ENCODE data around the gene WNT8A.

The WNT8A gene

DNA sequence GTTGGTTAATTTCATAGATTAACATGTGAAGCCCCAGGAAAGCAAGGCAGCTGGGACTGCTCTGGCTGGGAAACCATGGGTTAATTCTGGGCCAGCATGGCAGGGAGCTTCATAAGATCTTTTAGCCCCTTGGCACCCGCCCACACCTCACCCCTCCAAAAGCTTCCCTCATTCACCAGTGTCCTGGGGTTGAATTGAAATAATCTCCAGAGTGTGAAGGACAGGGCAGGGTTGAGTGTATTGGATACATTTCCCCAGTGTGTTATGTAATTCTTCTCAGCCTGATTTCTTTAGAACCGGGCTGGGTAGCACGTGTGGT is 19.4 kb downstream of the WNT8A start:
- no peak for TF ChIP-seq PPARA (CRISPR knock-in tag; IDR thresholded peaks at IDR 0.05; ENCODE audit: borderline replicate concordance)
- no peak for TF ChIP-seq ARNTL (CRISPR knock-in tag; IDR thresholded peaks at IDR 0.05; ENCODE audit: borderline replicate concordance, low read depth)
- no peak for TF ChIP-seq ZNF565 (CRISPR knock-in tag; conservative IDR thresholded peaks at IDR 0.05; ENCODE audit: low read depth)
- TF ChIP-seq BACH2 (CRISPR knock-in tag; IDR thresholded peaks at IDR 0.05; ENCODE audit: borderline replicate concordance): no peak
- no peak for ATAC-seq

DNA sequence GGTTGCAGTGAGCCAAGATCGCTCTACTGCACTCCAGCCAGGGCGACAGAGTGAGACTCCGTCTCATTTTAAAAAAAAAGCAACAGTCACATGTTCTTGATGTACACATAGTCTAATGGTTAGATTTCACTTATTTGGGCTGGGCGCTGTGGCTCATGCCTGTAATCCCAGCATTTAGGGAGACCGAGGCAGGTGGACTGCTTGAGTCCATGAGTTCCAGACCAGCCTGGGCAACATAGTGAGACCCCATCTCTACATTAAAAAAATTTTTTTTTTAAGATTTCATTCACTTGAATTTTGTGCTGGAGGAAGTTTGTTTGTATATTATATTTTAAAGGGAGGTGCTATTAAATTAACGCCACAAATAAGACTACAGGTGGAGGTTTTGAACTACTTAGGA is 21.9 kb downstream of the WNT8A start:
- no peak for ATAC-seq

DNA sequence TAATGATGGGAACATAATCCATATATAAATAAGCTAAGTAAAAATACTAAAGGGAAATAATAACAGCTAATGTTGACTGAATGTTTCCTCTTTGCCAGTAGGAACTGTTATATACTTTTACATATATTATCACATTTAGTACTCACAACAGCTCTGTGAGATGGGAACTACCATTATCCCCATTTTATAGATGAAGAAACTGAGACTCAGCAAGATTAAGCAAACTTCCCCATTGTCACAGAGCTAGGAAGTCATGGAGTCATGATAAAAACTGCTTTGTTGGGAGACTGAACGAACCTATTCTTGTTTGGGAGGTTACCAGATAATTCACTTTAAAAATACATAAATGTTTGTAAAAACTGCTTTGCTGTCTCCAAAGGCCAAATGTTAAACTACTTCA is 23.4 kb downstream of the WNT8A start:
- ATAC-seq: no peak
- no peak for TF ChIP-seq PPARA (CRISPR knock-in tag; IDR thresholded peaks at IDR 0.05; ENCODE audit: borderline replicate concordance)
- no peak for TF ChIP-seq RARB (CRISPR knock-in tag; IDR thresholded peaks at IDR 0.05)
- no peak for TF ChIP-seq SNAI2 (CRISPR knock-in tag; IDR thresholded peaks at IDR 0.05)
- TF ChIP-seq ESRRG (CRISPR knock-in tag; IDR thresholded peaks at IDR 0.05): no peak
- no peak for TF ChIP-seq ISL1 (CRISPR knock-in tag; IDR thresholded peaks at IDR 0.05)
- TF ChIP-seq, protein P1, sequence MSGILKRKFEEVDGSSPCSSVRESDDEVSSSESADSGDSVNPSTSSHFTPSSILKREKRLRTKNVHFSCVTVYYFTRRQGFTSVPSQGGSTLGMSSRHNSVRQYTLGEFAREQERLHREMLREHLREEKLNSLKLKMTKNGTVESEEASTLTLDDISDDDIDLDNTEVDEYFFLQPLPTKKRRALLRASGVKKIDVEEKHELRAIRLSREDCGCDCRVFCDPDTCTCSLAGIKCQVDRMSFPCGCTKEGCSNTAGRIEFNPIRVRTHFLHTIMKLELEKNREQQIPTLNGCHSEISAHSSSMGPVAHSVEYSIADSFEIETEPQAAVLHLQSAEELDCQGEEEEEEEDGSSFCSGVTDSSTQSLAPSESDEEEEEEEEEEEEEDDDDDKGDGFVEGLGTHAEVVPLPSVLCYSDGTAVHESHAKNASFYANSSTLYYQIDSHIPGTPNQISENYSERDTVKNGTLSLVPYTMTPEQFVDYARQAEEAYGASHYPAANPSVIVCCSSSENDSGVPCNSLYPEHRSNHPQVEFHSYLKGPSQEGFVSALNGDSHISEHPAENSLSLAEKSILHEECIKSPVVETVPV (CRISPR knock-in tag; IDR thresholded peaks at IDR 0.05): no peak
- no peak for TF ChIP-seq TOX (CRISPR knock-in tag; IDR thresholded peaks at IDR 0.05; ENCODE audit: borderline replicate concordance)
- no peak for TF ChIP-seq ZC3H10 (CRISPR knock-in tag; IDR thresholded peaks at IDR 0.05)
- TF ChIP-seq, protein P2, sequence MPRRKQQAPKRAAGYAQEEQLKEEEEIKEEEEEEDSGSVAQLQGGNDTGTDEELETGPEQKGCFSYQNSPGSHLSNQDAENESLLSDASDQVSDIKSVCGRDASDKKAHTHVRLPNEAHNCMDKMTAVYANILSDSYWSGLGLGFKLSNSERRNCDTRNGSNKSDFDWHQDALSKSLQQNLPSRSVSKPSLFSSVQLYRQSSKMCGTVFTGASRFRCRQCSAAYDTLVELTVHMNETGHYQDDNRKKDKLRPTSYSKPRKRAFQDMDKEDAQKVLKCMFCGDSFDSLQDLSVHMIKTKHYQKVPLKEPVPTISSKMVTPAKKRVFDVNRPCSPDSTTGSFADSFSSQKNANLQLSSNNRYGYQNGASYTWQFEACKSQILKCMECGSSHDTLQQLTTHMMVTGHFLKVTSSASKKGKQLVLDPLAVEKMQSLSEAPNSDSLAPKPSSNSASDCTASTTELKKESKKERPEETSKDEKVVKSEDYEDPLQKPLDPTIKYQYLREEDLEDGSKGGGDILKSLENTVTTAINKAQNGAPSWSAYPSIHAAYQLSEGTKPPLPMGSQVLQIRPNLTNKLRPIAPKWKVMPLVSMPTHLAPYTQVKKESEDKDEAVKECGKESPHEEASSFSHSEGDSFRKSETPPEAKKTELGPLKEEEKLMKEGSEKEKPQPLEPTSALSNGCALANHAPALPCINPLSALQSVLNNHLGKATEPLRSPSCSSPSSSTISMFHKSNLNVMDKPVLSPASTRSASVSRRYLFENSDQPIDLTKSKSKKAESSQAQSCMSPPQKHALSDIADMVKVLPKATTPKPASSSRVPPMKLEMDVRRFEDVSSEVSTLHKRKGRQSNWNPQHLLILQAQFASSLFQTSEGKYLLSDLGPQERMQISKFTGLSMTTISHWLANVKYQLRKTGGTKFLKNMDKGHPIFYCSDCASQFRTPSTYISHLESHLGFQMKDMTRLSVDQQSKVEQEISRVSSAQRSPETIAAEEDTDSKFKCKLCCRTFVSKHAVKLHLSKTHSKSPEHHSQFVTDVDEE (CRISPR knock-in tag; IDR thresholded peaks at IDR 0.05): no peak
- no peak for TF ChIP-seq CSDC2 (CRISPR knock-in tag; IDR thresholded peaks at IDR 0.05)
- no peak for TF ChIP-seq ZNF565 (CRISPR knock-in tag; conservative IDR thresholded peaks at IDR 0.05; ENCODE audit: low read depth)
- no peak for TF ChIP-seq ZNF8 (CRISPR knock-in tag; IDR thresholded peaks at IDR 0.05)

More for the DNA sequence above, 21.9 kb downstream of the WNT8A start:
- TF ChIP-seq GLIS3 (CRISPR knock-in tag; IDR thresholded peaks at IDR 0.05): no peak
- no peak for TF ChIP-seq ZFP3 (CRISPR knock-in tag; IDR thresholded peaks at IDR 0.05)
- TF ChIP-seq, protein P2 (CRISPR knock-in tag; IDR thresholded peaks at IDR 0.05): no peak
- no peak for TF ChIP-seq CSDC2 (CRISPR knock-in tag; IDR thresholded peaks at IDR 0.05)
- no peak for TF ChIP-seq TCF4 (CRISPR knock-in tag; IDR thresholded peaks at IDR 0.05; ENCODE audit: borderline replicate concordance)
- TF ChIP-seq ZFP30 (CRISPR knock-in tag; IDR thresholded peaks at IDR 0.05): no peak
- no peak for TF ChIP-seq OSR1 (CRISPR knock-in tag; IDR thresholded peaks at IDR 0.05)
- no peak for TF ChIP-seq ZNF8 (CRISPR knock-in tag; IDR thresholded peaks at IDR 0.05)

DNA sequence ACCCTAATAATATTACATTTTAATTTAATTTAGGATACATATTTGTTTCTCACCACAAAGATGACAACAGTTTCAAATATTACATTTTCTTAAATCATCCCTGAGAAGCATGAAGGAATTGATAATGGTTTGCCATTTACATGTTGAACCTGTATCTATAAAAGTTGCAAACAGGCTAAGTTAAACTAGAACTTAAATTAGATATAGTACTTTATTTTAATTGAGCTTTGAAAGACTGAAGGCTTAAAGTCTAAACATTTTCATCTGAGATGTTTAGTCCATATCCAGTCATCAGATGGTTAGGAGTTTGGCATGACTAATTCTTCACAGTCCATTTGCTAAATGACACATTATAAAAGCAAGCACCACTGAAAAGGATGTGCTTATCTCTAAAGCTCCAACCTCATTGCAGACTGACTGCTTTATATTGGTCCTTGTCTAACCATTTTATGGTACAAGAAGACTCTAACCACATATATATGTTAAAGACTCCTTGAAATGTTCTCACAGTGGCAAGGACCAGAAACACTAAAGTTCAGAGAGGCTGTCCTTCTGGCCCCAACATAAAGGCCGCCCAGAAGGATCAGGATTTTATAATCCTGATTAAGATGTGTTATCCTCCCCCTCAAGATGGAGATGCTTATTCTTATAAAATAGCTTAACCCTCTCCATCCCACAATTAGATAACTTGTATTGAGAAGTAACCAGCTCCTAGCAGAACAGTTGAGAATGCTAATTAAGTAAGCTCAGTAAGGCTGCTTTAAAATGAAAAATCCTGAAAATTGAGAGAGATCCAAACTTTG is 25.8 kb downstream of the WNT8A start:
- ATAC-seq: no peak
- TF ChIP-seq, protein P3, sequence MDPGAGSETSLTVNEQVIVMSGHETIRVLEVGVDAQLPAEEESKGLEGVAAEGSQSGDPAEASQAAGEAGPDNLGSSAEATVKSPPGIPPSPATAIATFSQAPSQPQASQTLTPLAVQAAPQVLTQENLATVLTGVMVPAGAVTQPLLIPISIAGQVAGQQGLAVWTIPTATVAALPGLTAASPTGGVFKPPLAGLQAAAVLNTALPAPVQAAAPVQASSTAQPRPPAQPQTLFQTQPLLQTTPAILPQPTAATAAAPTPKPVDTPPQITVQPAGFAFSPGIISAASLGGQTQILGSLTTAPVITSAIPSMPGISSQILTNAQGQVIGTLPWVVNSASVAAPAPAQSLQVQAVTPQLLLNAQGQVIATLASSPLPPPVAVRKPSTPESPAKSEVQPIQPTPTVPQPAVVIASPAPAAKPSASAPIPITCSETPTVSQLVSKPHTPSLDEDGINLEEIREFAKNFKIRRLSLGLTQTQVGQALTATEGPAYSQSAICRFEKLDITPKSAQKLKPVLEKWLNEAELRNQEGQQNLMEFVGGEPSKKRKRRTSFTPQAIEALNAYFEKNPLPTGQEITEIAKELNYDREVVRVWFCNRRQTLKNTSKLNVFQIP (CRISPR knock-in tag; IDR thresholded peaks at IDR 0.05; ENCODE audit: borderline replicate concordance, low read depth): no peak
- TF ChIP-seq BACH2 (CRISPR knock-in tag; IDR thresholded peaks at IDR 0.05; ENCODE audit: borderline replicate concordance): no peak
- no peak for TF ChIP-seq GLIS3 (CRISPR knock-in tag; IDR thresholded peaks at IDR 0.05)
- no peak for TF ChIP-seq TCF4 (CRISPR knock-in tag; IDR thresholded peaks at IDR 0.05; ENCODE audit: borderline replicate concordance)
- no peak for TF ChIP-seq ZFP30 (CRISPR knock-in tag; IDR thresholded peaks at IDR 0.05)
- TF ChIP-seq, protein P4, sequence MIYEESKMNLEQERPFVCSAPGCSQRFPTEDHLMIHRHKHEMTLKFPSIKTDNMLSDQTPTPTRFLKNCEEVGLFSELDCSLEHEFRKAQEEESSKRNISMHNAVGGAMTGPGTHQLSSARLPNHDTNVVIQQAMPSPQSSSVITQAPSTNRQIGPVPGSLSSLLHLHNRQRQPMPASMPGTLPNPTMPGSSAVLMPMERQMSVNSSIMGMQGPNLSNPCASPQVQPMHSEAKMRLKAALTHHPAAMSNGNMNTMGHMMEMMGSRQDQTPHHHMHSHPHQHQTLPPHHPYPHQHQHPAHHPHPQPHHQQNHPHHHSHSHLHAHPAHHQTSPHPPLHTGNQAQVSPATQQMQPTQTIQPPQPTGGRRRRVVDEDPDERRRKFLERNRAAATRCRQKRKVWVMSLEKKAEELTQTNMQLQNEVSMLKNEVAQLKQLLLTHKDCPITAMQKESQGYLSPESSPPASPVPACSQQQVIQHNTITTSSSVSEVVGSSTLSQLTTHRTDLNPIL (CRISPR knock-in tag; IDR thresholded peaks at IDR 0.05; ENCODE audit: low read depth): no peak
- TF ChIP-seq, protein P5, sequence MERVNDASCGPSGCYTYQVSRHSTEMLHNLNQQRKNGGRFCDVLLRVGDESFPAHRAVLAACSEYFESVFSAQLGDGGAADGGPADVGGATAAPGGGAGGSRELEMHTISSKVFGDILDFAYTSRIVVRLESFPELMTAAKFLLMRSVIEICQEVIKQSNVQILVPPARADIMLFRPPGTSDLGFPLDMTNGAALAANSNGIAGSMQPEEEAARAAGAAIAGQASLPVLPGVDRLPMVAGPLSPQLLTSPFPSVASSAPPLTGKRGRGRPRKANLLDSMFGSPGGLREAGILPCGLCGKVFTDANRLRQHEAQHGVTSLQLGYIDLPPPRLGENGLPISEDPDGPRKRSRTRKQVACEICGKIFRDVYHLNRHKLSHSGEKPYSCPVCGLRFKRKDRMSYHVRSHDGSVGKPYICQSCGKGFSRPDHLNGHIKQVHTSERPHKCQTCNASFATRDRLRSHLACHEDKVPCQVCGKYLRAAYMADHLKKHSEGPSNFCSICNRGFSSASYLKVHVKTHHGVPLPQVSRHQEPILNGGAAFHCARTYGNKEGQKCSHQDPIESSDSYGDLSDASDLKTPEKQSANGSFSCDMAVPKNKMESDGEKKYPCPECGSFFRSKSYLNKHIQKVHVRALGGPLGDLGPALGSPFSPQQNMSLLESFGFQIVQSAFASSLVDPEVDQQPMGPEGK (CRISPR knock-in tag; IDR thresholded peaks at IDR 0.05; ENCODE audit: borderline replicate concordance): no peak
- no peak for TF ChIP-seq ZNF70 (CRISPR knock-in tag; IDR thresholded peaks at IDR 0.05)
- no peak for TF ChIP-seq SNAI2 (CRISPR knock-in tag; IDR thresholded peaks at IDR 0.05)
- no peak for TF ChIP-seq ARNTL (CRISPR knock-in tag; IDR thresholded peaks at IDR 0.05; ENCODE audit: borderline replicate concordance, low read depth)
- TF ChIP-seq ESRRG (CRISPR knock-in tag; IDR thresholded peaks at IDR 0.05): no peak
- no peak for TF ChIP-seq ZC3H10 (CRISPR knock-in tag; IDR thresholded peaks at IDR 0.05)
- TF ChIP-seq PPARA (CRISPR knock-in tag; IDR thresholded peaks at IDR 0.05; ENCODE audit: borderline replicate concordance): no peak

All from SK-N-SH treated with all-trans-retinoic acid at 6 μM for 48 hours (cell line).